Kidney capillary endothelial cell (primary cell): ENCODE measurements around the gene AKAP13.
"Not testable (repeated sequence)": the region's sequence is repeated elsewhere in the genome, so short reads cannot be mapped to it uniquely, and the experiment has no call there.

Experiments used
- DNase-seq: peaks from one replicate; pipeline ENCODE4 v3.0.0-alpha.2; 2018; ENCODE audit warnings: low spot score

The AKAP13 gene

GRCh38 chr15:85576392-85576791, 196.0 kb downstream of the AKAP13 start:
- no peak for DNase-seq

- no peak for DNase-seq
Observed at GRCh38 chr15:85578941-85579701, 198.7 kb downstream of the AKAP13 start.

GRCh38 chr15:85579957-85580694, 199.7 kb downstream of the AKAP13 start:
- no peak for DNase-seq

- peak; percentile 68 for DNase-seq
Observed at GRCh38 chr15:85580879-85581278, 200.5 kb downstream of the AKAP13 start.

- DNase-seq, result peak; percentile 64
Observed at GRCh38 chr15:85581495-85581894, 201.1 kb downstream of the AKAP13 start.

GRCh38 chr15:85582131-85583079, 202.0 kb downstream of the AKAP13 start:
- DNase-seq, result peak; percentile 91

GRCh38 chr15:85583442-85583841, 203.0 kb downstream of the AKAP13 start:
- DNase-seq, result no peak

- DNase-seq, result peak; percentile 65
Observed at GRCh38 chr15:85583923-85584390, 203.6 kb downstream of the AKAP13 start.

- DNase-seq, result no peak
Observed at GRCh38 chr15:85584872-85585271, 204.5 kb downstream of the AKAP13 start.

- not testable (repeated sequence) for DNase-seq
Observed at GRCh38 chr15:85586196-85586595, 205.8 kb downstream of the AKAP13 start.

- peak; percentile 67 for DNase-seq
Observed at GRCh38 chr15:85587707-85588411, 207.5 kb downstream of the AKAP13 start.

GRCh38 chr15:85588677-85589076, 208.3 kb downstream of the AKAP13 start:
- no peak for DNase-seq

GRCh38 chr15:85589851-85590250, 209.4 kb downstream of the AKAP13 start:
- no peak for DNase-seq

GRCh38 chr15:85591622-85592021, 211.2 kb downstream of the AKAP13 start:
- no peak for DNase-seq

- peak; percentile 75 for DNase-seq
Observed at GRCh38 chr15:85592148-85592547, 211.7 kb downstream of the AKAP13 start.

- no peak for DNase-seq
Observed at GRCh38 chr15:85593809-85594445, 213.5 kb downstream of the AKAP13 start.

- no peak for DNase-seq
Observed at GRCh38 chr15:85595804-85596536, 215.6 kb downstream of the AKAP13 start.

- no peak for DNase-seq
Observed at GRCh38 chr15:85597155-85597815, 216.9 kb downstream of the AKAP13 start.

- no peak for DNase-seq
Observed at GRCh38 chr15:85598219-85598618, 217.8 kb downstream of the AKAP13 start.
